Endothelial cell of umbilical vein (primary cell): ENCODE data around the gene ODF4.

ENCODE experiments used
- CTCF ChIP-seq, 2 donors: IDR thresholded peaks; 1 replicate in 1 of 2; 2 replicates in 1 of 2; pipeline ENCODE4 v1.5.1; 2011; ENCODE audit warnings: low read length in 2 of 2, mild to moderate bottlenecking in 2 of 2, moderate library complexity in 2 of 2, control low read depth in 1 of 2, inconsistent platforms in 1 of 2, low read depth in 1 of 2; ENCODE audit not compliant: insufficient read depth in 1 of 2; ENCODE audit errors: extremely low read depth in 1 of 2
- EZH2 ChIP-seq: IDR thresholded peaks from 2 replicates; pipeline ENCODE4 v1.6.1; 2012; ENCODE audit warnings: borderline replicate concordance, low read depth, mild to moderate bottlenecking, moderate library complexity, low read length, inconsistent platforms; ENCODE audit not compliant: severe bottlenecking
- POLR2A ChIP-seq: IDR thresholded peaks from 2 replicates; pipeline ENCODE4 v1.6.1; 2012; ENCODE audit warnings: low read depth, mild to moderate bottlenecking, control low read depth, low read length
- POLR2AphosphoS5 ChIP-seq: IDR thresholded peaks from 2 replicates; pipeline ENCODE4 v1.6.1; 2012; ENCODE audit warnings: low read depth, mild to moderate bottlenecking, control low read depth, low read length, moderate library complexity; ENCODE audit not compliant: insufficient read depth

GRCh38 chr17:8365143-8365542 is 25.5 kb downstream of the ODF4 start:
- no peak for TF ChIP-seq CTCF (IDR thresholded peaks at IDR 0.05; ENCODE audit: extremely low read depth in 1 of 2, insufficient read depth in 1 of 2, low read depth in 1 of 2, low read length in 2 of 2)
- TF ChIP-seq POLR2AphosphoS5, result peak; percentile 22
- no peak for TF ChIP-seq POLR2A
- TF ChIP-seq EZH2, result no peak
